Stimulated activated CD4-positive, alpha-beta T cell treated with anti-CD3 and anti-CD28 coated beads, Interleukin-15, amount 100 ng/mL, for 48 hours (primary cell): ENCODE results near the gene MXD4.
"Not testable (repeated sequence)": the region's sequence is repeated elsewhere in the genome, so short reads cannot be mapped to it uniquely, and the experiment has no call there.

Experiments used
- DNase-seq, 2 donors: peaks; one replicate each; pipeline ENCODE4 v3.0.0-alpha.2; 2020; ENCODE audit warnings: low read depth in 2 of 2

The MXD4 gene

GRCh38 chr4:2221378-2221777 is 40.5 kb downstream of the MXD4 start:
- DNase-seq: not testable (repeated sequence)

GRCh38 chr4:2220016-2220630 is 41.8 kb downstream of the MXD4 start:
- DNase-seq: peak; percentile 47 to 72

- no peak for DNase-seq
These were observed 42.6 kb downstream of the MXD4 start for GRCh38 chr4:2219233-2219760.

- DNase-seq: no peak
These were observed 43.5 kb downstream of the MXD4 start for GRCh38 chr4:2218436-2218835.

- no peak for DNase-seq
These were observed 44.2 kb downstream of the MXD4 start for GRCh38 chr4:2217726-2218125.

GRCh38 chr4:2212831-2213230 is 49.1 kb downstream of the MXD4 start:
- no peak for DNase-seq

GRCh38 chr4:2202789-2203188 is 59.1 kb downstream of the MXD4 start:
- not testable (repeated sequence) for DNase-seq
